Kidney epithelial cell (primary cell): ENCODE measurements around the gene FAM83E. TPM values are rescaled to one million over a fixed set of nuclear protein-coding genes. Genes with fewer than 3 reads are reported as not detected.

Source experiments
- DNase-seq: peaks from one replicate; pipeline ENCODE4 v3.0.0-alpha.2; 2010; ENCODE audit warnings: low read depth
- H3K27me3 ChIP-seq: 2 replicates; pipeline ENCODE4 v1.6.0; 2011; ENCODE audit warnings: low read length; ENCODE audit not compliant: control insufficient read depth, insufficient read depth
- H3K36me3 ChIP-seq: 2 replicates; pipeline ENCODE4 v1.5.1; 2011; ENCODE audit warnings: low read length; ENCODE audit not compliant: control insufficient read depth, insufficient read depth
- H3K4me3 ChIP-seq: 2 replicates; pipeline ENCODE4 v1.5.1; 2011; ENCODE audit warnings: low read depth, mild to moderate bottlenecking, control low read depth, low read length
- total RNA-seq: library from RNA; depleted of rRNA; stranded (reverse); fragments of >200 nt; gene quantifications from 2 replicates; pipeline ENCODE4 v1.2.3, GENCODE V29; 2015
- TF ChIP-seq, protein P1 (sequence below): IDR thresholded peaks from 2 replicates; pipeline ENCODE4 v1.5.1; 2011; ENCODE audit warnings: mild to moderate bottlenecking, moderate library complexity, low read length, control low read depth, inconsistent platforms; ENCODE audit not compliant: insufficient read depth, poor library complexity, severe bottlenecking

The FAM83E gene
- total RNA-seq, 1 donor from 2014 or later = 0.25 TPM

DNA sequence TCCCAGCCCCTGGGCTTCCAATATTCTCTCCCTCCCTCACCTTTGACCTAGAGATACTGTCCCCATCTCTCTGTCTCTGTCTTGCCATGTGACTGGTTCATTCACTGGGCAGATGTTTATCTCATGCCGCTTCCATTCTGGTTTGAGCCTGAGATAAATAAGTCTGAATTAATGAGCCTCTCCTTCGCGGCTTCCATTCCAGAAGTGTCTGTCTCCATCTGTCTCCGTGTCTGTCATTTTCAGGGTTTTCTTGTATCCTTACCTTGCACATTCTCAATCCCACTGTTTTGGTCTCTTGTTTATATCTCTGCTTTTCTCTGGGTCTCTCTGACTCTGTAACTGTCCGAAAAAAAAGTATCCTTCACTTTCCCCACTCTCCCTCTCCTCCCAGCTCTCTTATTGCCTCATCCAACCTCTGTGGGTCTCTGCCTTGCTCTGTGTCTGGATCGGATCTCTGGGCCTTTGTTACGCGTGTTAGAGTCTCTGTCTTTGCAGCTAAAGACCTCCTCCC, 8.7 kb upstream of the FAM83E start:
- H3K4me3 ChIP-seq = peak overlapping the region; percentile 41
- TF ChIP-seq, protein P1, sequence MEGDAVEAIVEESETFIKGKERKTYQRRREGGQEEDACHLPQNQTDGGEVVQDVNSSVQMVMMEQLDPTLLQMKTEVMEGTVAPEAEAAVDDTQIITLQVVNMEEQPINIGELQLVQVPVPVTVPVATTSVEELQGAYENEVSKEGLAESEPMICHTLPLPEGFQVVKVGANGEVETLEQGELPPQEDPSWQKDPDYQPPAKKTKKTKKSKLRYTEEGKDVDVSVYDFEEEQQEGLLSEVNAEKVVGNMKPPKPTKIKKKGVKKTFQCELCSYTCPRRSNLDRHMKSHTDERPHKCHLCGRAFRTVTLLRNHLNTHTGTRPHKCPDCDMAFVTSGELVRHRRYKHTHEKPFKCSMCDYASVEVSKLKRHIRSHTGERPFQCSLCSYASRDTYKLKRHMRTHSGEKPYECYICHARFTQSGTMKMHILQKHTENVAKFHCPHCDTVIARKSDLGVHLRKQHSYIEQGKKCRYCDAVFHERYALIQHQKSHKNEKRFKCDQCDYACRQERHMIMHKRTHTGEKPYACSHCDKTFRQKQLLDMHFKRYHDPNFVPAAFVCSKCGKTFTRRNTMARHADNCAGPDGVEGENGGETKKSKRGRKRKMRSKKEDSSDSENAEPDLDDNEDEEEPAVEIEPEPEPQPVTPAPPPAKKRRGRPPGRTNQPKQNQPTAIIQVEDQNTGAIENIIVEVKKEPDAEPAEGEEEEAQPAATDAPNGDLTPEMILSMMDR = no peak
- no peaks in the 10 kb centered on the region for H3K36me3 ChIP-seq

DNA sequence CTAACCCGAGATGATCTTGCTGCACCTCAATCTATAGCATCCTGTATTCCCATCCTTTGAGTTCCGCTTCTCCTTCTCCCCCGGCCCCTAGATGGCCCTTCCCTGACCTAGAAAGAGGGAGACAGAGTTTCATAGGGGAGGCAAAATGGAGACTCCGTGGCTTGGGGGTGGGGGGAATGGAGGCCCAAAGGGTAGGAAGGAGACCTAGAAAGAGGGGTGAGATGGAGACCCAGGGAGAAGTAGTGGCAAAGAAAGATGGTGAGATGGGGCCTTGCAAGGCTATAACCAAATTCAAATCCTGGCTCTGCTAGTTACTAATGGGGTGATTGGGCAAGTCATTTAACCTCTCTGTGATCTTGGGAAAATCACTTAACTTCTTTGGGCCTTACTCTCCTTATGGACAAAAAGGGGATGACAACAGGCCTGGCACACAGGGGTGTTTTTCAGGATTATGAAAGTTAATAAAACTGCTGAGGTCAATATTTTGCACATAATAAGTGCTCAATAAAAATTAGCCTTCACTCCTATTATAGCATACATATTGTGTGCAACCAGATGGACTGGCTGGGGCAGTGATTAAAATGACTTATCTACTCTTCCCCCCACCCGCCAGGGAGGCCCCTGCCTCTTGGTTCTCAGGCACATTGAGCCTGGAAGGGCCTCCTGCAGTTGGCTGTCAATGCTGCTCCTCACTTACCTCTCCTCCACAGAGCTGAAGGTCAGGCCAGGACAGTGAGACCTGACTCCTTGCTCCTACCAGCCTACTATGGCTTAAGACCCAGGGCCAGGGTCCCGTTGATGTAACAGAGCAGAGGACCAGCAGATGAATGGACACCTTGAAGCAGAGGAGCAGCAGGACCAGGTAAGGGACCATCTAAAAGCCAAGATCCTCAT, 5.1 kb upstream of the FAM83E start:
- DNase-seq = no peak
- TF ChIP-seq, protein P1 = no peak
- peaks cover 5% of the 10 kb centered on the region for H3K36me3 ChIP-seq
- H3K4me3 ChIP-seq = peak overlapping the region; percentile 90
- no peaks in the 10 kb centered on the region for H3K27me3 ChIP-seq

More for the DNA sequence above, 8.7 kb upstream of the FAM83E start:
- no peak for DNase-seq
- H3K27me3 ChIP-seq = no peaks in the 10 kb centered on the region

DNA sequence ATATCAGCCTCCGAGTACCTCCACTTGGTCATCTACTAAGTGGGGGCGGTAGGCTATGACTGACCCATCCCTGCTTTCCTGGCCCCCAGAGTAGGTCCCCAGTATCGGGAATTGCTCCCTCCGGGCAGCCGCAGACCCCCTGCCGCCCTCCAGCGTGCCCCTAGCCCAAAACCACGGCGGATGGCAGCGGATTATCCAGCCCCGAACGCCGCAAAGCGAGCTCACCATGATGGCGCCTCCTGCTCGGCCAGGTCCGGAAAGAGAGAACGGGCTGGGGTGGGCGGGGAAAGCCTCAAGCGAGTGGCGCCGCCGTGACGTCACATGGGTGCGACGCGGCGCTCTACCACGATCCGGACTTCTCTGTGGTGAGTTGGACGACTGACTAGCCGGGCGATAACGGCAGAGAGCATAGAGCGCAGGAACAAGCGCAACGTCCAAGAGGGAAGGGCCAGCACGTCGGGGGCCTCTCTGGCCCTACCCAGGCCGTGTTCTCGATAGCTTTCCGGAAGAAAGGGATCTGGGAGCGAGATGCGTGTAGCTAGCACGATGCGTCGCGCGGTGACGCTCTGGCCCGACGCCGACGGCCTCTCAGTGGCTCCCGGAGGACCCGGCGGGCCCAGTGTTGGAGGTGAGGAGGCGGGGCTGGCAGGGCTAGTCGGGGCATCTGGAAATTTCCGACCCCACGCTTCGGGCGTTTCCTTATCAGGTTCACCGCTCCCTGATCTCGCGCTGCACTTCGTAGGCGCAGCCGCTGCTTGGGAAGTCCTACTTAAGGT, 4.2 kb upstream of the FAM83E start, which contains the start of the genes RPL18 and SPHK2:
RPL18 (minus strand) TSS at position 263 of the 776 bp plus-strand sequence; CDS start at position 228, 35 bp downstream.
SPHK2 (plus strand) TSS at position 591 of the 776 bp plus-strand sequence. CDS start 1,009 bp downstream, outside the sequence.
- peak; percentile 99 for DNase-seq
- TF ChIP-seq, protein P1 = no peak
- no peaks in the 10 kb centered on the region for H3K27me3 ChIP-seq
- peaks cover 5% of the 10 kb centered on the region for H3K36me3 ChIP-seq
- peak within 1 kb of the TSS; percentile 90 for H3K4me3 ChIP-seq

DNA sequence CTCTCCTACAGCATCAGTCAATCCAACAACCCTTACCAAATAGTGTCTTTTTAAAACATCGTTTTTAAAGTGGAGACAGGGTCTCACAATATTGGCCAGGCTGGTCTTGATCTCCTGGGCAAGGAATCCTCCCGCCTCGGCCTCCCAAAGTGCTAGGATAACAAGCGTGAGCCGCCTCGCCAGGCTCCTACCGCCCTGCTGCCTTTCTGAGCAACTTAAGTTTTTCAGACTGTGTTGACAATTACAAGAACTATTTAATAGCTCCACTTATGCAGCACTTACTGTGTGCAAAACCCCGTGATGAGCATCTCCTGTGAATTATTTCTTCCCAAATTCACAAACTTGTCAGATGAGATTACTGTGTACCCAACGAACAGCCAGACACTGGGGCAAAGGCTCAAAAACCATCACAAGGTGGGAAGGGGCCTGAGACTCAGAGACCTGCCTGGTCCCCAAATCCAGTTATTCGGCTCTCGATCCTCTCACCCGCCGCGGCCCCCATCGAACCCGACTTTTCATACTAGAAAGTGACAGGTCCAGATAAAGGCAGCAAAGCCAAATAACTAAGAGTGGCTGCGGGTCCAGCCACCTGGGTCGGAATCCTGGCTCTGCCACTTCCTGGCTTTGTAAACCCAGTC, 3.5 kb upstream of the FAM83E start:
- TF ChIP-seq, protein P1 = no peak
- Histone ChIP-seq H3K27me3 (no peaks in the 10 kb centered on the region), H3K4me3 (peak overlapping the region; percentile 90), H3K36me3 (peaks cover 5% of the 10 kb centered on the region)
- DNase-seq = no peak

DNA sequence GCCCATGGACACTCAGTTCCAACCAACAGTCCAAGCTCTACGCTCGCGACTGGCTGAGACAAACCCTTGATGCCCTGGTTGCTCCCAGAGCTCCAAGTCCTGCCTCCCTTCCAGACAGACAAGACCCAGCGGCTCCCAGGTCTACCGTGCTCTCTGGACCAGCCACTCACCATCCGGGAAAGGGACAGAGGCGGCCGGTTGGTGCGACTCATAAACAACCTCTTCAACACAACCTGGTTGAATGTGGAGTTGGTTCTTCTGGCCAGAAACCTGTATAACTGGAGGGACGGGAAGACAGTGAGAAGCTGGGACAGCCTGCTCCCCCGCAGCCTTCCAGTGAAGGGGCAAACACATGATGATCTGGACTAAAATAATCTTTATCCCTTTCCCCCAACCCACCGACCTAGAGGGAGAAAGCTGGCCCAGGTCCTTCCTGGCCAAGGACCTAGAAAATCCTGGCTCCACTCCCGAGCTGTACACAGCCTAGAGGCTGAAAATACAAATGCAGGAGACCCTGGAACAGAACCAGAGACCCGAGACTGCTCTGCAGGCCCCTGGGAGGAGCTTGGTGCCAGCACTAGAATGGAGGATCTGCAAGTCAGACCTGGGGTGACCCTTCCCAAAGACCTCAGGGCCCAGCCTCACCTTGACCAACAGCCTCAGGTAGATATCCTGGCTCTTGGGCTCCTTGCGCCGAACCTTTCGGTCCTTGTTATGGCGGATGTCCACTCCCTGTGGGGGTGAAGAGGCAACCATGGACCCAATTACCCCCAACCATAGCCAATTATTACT, 2.5 kb upstream of the FAM83E start:
- Histone ChIP-seq H3K36me3 (peaks cover 5% of the 10 kb centered on the region), H3K27me3 (no peaks in the 10 kb centered on the region), H3K4me3 (peak overlapping the region; percentile 90)
- TF ChIP-seq, protein P1 = no peak
- no peak for DNase-seq
